Nephron (organoid): ENCODE data around the gene SEC22C.

ENCODE experiments used
- H3K27ac Mint-ChIP-seq, 3 experiments: 2 replicates each; pipeline ENCODE4 v1.8.0; 2020; ENCODE audit warnings: mixed read lengths in 3 of 3, mild to moderate bottlenecking in 2 of 3, moderate library complexity in 1 of 3
- H3K27me3 Mint-ChIP-seq: 2 replicates; pipeline ENCODE4 v1.8.0; 2021; ENCODE audit warnings: low read depth, mild to moderate bottlenecking, moderate library complexity, mixed read lengths
- H3K36me3 Mint-ChIP-seq: 2 replicates; pipeline ENCODE4 v1.8.0; 2020; ENCODE audit warnings: low read depth, mixed read lengths
- H3K4me1 Mint-ChIP-seq: 2 replicates; pipeline ENCODE4 v1.8.0; 2020; ENCODE audit warnings: mixed read lengths
- H3K4me3 Mint-ChIP-seq, 3 experiments: 2 replicates each; pipeline ENCODE4 v1.8.0; 2020; ENCODE audit warnings: mild to moderate bottlenecking in 3 of 3, mixed read lengths in 3 of 3, moderate library complexity in 2 of 3
- H3K9me3 Mint-ChIP-seq: 2 replicates; pipeline ENCODE4 v1.8.0; 2020; ENCODE audit warnings: mixed read lengths
- CTCF ChIP-seq, 3 experiments: fragments of 200-600 bp; sonication (generic); IDR thresholded peaks; one replicate each; pipeline ENCODE4 v1.5.0; 2021; ENCODE audit warnings: antibody characterized with exemption in 3 of 3; ENCODE audit not compliant: unreplicated experiment in 3 of 3

Gene SEC22C

GRCh38 chr3:42511736-42512135 is 70.0 kb downstream of the SEC22C start:
- Mint-ChIP-seq H3K27me3 (peaks cover 20% of the 10 kb centered on the region), H3K9me3 (no peaks in the 10 kb centered on the region), H3K4me3 (no peak overlapping the region), H3K4me1 (no peaks in the 10 kb centered on the region), H3K36me3 (no peaks in the 10 kb centered on the region), H3K27ac (no peak overlapping the region)
- no peak for TF ChIP-seq CTCF (IDR thresholded peaks at IDR 0.05; ENCODE audit: unreplicated experiment in 3 of 3)

GRCh38 chr3:42511201-42511600 is 70.6 kb downstream of the SEC22C start:
- no peak for TF ChIP-seq CTCF (IDR thresholded peaks at IDR 0.05; ENCODE audit: unreplicated experiment in 3 of 3)
- H3K9me3 Mint-ChIP-seq, result no peaks in the 10 kb centered on the region
- H3K36me3 Mint-ChIP-seq, result no peaks in the 10 kb centered on the region
- H3K27ac Mint-ChIP-seq, result no peak overlapping the region
- H3K27me3 Mint-ChIP-seq, result peaks cover 21% of the 10 kb centered on the region
- H3K4me3 Mint-ChIP-seq, result no peak overlapping the region
- H3K4me1 Mint-ChIP-seq, result no peaks in the 10 kb centered on the region

GRCh38 chr3:42510325-42510724 is 71.4 kb downstream of the SEC22C start:
- TF ChIP-seq CTCF (IDR thresholded peaks at IDR 0.05; ENCODE audit: unreplicated experiment in 3 of 3), result no peak
- Mint-ChIP-seq H3K27me3 (peaks cover 21% of the 10 kb centered on the region), H3K27ac (no peak overlapping the region), H3K4me1 (no peaks in the 10 kb centered on the region), H3K9me3 (no peaks in the 10 kb centered on the region), H3K4me3 (no peak overlapping the region), H3K36me3 (no peaks in the 10 kb centered on the region)

- Mint-ChIP-seq H3K27me3 (peaks cover 25% of the 10 kb centered on the region), H3K36me3 (no peaks in the 10 kb centered on the region), H3K4me1 (no peaks in the 10 kb centered on the region), H3K27ac (no peak overlapping the region), H3K4me3 (no peak overlapping the region), H3K9me3 (no peaks in the 10 kb centered on the region)
- TF ChIP-seq CTCF (IDR thresholded peaks at IDR 0.05; ENCODE audit: unreplicated experiment in 3 of 3), result no peak
These were observed 72.7 kb downstream of the SEC22C start for GRCh38 chr3:42509111-42509510.

GRCh38 chr3:42508562-42508961 is 73.2 kb downstream of the SEC22C start:
- H3K4me3 Mint-ChIP-seq, result no peak overlapping the region
- H3K27me3 Mint-ChIP-seq, result peaks cover 30% of the 10 kb centered on the region
- H3K36me3 Mint-ChIP-seq, result no peaks in the 10 kb centered on the region
- H3K4me1 Mint-ChIP-seq, result no peaks in the 10 kb centered on the region
- no peak overlapping the region for H3K27ac Mint-ChIP-seq
- TF ChIP-seq CTCF (IDR thresholded peaks at IDR 0.05; ENCODE audit: unreplicated experiment in 3 of 3), result no peak
- H3K9me3 Mint-ChIP-seq, result no peaks in the 10 kb centered on the region

GRCh38 chr3:42507761-42508335 is 73.9 kb downstream of the SEC22C start:
- H3K9me3 Mint-ChIP-seq, result no peaks in the 10 kb centered on the region
- H3K36me3 Mint-ChIP-seq, result no peaks in the 10 kb centered on the region
- H3K27ac Mint-ChIP-seq, result no peak overlapping the region
- peaks cover 38% of the 10 kb centered on the region for H3K27me3 Mint-ChIP-seq
- H3K4me3 Mint-ChIP-seq, result no peak overlapping the region
- H3K4me1 Mint-ChIP-seq, result no peaks in the 10 kb centered on the region
- no peak for TF ChIP-seq CTCF (IDR thresholded peaks at IDR 0.05; ENCODE audit: unreplicated experiment in 3 of 3)
